Measurements from ENCODE around the gene S100PBP. TPM values are rescaled to one million over a fixed set of nuclear protein-coding genes. Genes with fewer than 3 reads are reported as not detected.

Gene S100PBP
- total and polyA plus RNA-seq, 2 of the 4 experiments (the other 2 are of a cell fraction): 13.9 to 20.3 TPM

DNA sequence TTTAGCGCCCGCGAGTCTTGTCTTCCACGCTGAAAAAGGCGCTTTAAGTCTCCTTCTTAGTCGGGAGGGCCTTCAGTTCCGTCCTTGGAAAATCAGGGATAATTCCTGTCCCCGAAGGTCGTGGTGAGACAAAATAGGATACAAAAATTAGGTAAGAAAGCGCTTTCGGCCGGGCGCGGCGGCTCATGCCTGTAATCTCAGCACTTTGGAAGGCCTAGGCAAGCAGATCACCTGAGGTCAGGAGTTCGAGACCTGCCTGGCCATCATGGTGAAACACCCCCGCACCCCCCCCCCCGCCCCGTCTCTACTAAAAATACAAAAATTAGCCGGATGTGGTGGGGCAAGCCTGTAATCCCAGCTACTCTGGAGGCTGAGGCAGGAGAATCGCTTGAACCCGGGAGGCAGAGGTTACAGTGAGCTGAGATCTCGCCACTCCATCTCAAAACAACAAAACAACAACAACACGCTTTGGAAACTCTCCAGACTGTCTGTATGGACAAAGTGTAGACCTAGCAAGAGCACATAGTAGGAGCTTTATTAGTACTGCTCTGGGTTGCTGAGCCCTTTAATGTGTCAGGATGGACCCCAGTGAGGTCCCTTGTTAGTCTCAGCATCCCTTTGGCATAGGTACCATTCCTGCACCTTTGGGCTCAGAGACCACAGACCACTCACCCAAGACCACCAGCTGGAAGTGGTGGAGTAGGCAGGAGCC is 84.5 kb downstream of the S100PBP start (continued):
- TF ChIP-seq, protein P1, sequence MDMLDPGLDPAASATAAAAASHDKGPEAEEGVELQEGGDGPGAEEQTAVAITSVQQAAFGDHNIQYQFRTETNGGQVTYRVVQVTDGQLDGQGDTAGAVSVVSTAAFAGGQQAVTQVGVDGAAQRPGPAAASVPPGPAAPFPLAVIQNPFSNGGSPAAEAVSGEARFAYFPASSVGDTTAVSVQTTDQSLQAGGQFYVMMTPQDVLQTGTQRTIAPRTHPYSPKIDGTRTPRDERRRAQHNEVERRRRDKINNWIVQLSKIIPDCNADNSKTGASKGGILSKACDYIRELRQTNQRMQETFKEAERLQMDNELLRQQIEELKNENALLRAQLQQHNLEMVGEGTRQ (IDR thresholded peaks at IDR 0.05; ENCODE audit: low read depth, low read length): no peak
- no peak for TF ChIP-seq SMC3 (IDR thresholded peaks at IDR 0.05; ENCODE audit: low read depth, low read length)

DNA sequence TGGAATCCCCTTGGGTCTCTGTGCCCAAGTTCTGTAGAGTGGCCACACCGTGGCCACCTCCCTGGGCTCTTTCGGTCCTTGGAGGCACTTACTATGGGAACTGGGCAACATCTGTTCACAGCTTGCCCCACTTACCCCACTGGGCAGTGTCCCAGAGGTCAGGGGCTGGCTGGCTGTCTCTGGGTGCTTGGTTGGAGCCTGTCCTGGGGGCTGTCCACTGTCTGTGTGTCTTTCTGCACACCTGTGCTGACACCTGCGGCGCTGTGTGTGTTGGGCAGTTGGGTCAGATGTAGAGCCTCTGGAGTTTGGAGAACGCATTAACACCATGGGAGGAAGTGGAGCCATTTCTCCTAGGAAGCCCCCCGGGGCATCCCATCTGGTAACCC is 85.1 kb downstream of the S100PBP start:
- H2BK120ac ChIP-seq (ENCODE audit: low read depth, low read length): no peak overlapping the region
- ATAC-seq (ENCODE audit: low read depth): no peak
- no peak overlapping the region for H4K8ac ChIP-seq (ENCODE audit: low read depth in 2 of 2, low read length in 2 of 2)
- H4K91ac ChIP-seq (ENCODE audit: insufficient read depth, low read depth, low read length): no peak overlapping the region
- in situ Hi-C loops (cut with MboI; ENCODE audit: low sequenced_read_pairs) (no loop called here), intact Hi-C loops (cut with micrococcal nuclease) (no loop called here), dilution Hi-C loops (cut with HindIII; ENCODE audit: low sequenced_read_pairs, unreplicated experiment) (no loop called here)
- peaks cover 2% of the 10 kb centered on the region; the same call in 1 of the 2 replicates for H3K4me1 ChIP-seq (ENCODE audit: control insufficient read depth, insufficient read depth, low read length)
- H2BK15ac ChIP-seq (ENCODE audit: low read depth, low read length): no peak overlapping the region
- no peak for DNase-seq
- no peaks in the 10 kb centered on the region for H3K9me3 ChIP-seq (ENCODE audit: control insufficient read depth, insufficient read depth, low read length)
- no peak overlapping the region for H3K56ac ChIP-seq (ENCODE audit: extremely low read depth, insufficient read depth, low read length)
- peaks cover 5% of the 10 kb centered on the region for H3K27me3 ChIP-seq (ENCODE audit: control insufficient read depth, insufficient read depth, low read length)
- no peak overlapping the region for H2AK5ac ChIP-seq (ENCODE audit: low read depth, low read length)
- H2AK9ac ChIP-seq (replicated peaks; ENCODE audit: low read depth, low read length, poor library complexity): no peak overlapping the region
- H3K79me1 ChIP-seq (ENCODE audit: low read depth in 1 of 2, low read length in 2 of 2): peaks cover 0 to 9% of the 10 kb centered on the region in 2 experiments; a peak in 1 of 4 replicates
- H2AFZ ChIP-seq (replicated peaks; ENCODE audit: low read length, poor library complexity): no peak overlapping the region
- no peak overlapping the region for H2BK20ac ChIP-seq (ENCODE audit: low read depth, low read length)
- H3K14ac ChIP-seq (replicated peaks; ENCODE audit: low read depth, low read length): no peak overlapping the region
- no peak overlapping the region for H4K5ac ChIP-seq (ENCODE audit: low read depth, low read length)
- no CpG with 5 or more reads among the region's 6 CpGs for WGBS, 2 experiments (ENCODE audit: extremely low coverage in 2 of 2, insufficient read length in 1 of 2)
- no peak overlapping the region for H3K9ac ChIP-seq (ENCODE audit: low read depth, low read length)
- H3K4ac ChIP-seq (ENCODE audit: low read depth, low read length): no peak overlapping the region
- 0 out of 2 replicates have a peak, but pooled peaks cover 1% of the 10 kb centered on the region for H3K36me3 ChIP-seq (ENCODE audit: control insufficient read depth, insufficient read depth, low read length)
- H2BK5ac ChIP-seq (ENCODE audit: low read depth, low read length, poor library complexity, severe bottlenecking): no peak overlapping the region
- no peak overlapping the region for H3K4me3 ChIP-seq (ENCODE audit: insufficient read depth, low read depth, low read length)
- no peak overlapping the region for H3K23ac ChIP-seq (ENCODE audit: low read depth, low read length)
- no peak overlapping the region for H3K18ac ChIP-seq (ENCODE audit: low read depth, low read length)
- no peak overlapping the region for H3K27ac ChIP-seq (ENCODE audit: insufficient read depth, low read length)
- H3K9me1 ChIP-seq (ENCODE audit: insufficient read depth, low read length): peaks cover 6% of the 10 kb centered on the region; the same call in 1 of the 2 replicates
- no TSS peak for BruUV-seq (replicated peaks)
- H3K4me2 ChIP-seq (ENCODE audit: low read depth, low read length): no peak overlapping the region
- CTCF ChIA-PET: interaction anchor here (0.6 to 1.2 kb wide), 2 partner anchors 112 to 327 kb away, joined by 3 read pairs; no protein-coding TSS in a partner anchor
- POLR2A ChIA-PET (ENCODE audit: unreplicated experiment): no interaction called here
- no peaks in the 10 kb centered on the region for H4K20me1 ChIP-seq (ENCODE audit: insufficient read depth, low read length)
- TF ChIP-seq, protein P1 (IDR thresholded peaks at IDR 0.05; ENCODE audit: low read depth, low read length): no peak
- TF ChIP-seq MAFK (IDR thresholded peaks at IDR 0.05; ENCODE audit: low read depth, low read length): no peak
- no peak for TF ChIP-seq BHLHE40 (IDR thresholded peaks at IDR 0.05; ENCODE audit: low read depth, low read length)
- no peak for TF ChIP-seq RCOR1 (IDR thresholded peaks at IDR 0.05; ENCODE audit: insufficient replicate concordance, low read length)
- TF ChIP-seq, protein P2, sequence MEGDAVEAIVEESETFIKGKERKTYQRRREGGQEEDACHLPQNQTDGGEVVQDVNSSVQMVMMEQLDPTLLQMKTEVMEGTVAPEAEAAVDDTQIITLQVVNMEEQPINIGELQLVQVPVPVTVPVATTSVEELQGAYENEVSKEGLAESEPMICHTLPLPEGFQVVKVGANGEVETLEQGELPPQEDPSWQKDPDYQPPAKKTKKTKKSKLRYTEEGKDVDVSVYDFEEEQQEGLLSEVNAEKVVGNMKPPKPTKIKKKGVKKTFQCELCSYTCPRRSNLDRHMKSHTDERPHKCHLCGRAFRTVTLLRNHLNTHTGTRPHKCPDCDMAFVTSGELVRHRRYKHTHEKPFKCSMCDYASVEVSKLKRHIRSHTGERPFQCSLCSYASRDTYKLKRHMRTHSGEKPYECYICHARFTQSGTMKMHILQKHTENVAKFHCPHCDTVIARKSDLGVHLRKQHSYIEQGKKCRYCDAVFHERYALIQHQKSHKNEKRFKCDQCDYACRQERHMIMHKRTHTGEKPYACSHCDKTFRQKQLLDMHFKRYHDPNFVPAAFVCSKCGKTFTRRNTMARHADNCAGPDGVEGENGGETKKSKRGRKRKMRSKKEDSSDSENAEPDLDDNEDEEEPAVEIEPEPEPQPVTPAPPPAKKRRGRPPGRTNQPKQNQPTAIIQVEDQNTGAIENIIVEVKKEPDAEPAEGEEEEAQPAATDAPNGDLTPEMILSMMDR (conservative IDR thresholded peaks at IDR 0.05; ENCODE audit: low read depth, low read length): no peak
- TF ChIP-seq RAD21 (IDR thresholded peaks at IDR 0.05; ENCODE audit: low read length): no peak
- no peak for TF ChIP-seq NFE2L2 (IDR thresholded peaks at IDR 0.05; ENCODE audit: low read depth, low read length)
- TF ChIP-seq MAZ (IDR thresholded peaks at IDR 0.05; ENCODE audit: borderline replicate concordance, low read depth, low read length): no peak
- TF ChIP-seq MXI1 (IDR thresholded peaks at IDR 0.05; ENCODE audit: borderline replicate concordance, low read depth, low read length): no peak
- no peak for TF ChIP-seq RFX5 (IDR thresholded peaks at IDR 0.05; ENCODE audit: low read depth, low read length)
